ENCODE data around the gene CATSPERD. TPM values are rescaled to one million over a fixed set of nuclear protein-coding genes. Genes with fewer than 3 reads are reported as not detected.

CATSPERD gene
- total RNA-seq, 1 experiment from 2014 or later = not detected

DNA sequence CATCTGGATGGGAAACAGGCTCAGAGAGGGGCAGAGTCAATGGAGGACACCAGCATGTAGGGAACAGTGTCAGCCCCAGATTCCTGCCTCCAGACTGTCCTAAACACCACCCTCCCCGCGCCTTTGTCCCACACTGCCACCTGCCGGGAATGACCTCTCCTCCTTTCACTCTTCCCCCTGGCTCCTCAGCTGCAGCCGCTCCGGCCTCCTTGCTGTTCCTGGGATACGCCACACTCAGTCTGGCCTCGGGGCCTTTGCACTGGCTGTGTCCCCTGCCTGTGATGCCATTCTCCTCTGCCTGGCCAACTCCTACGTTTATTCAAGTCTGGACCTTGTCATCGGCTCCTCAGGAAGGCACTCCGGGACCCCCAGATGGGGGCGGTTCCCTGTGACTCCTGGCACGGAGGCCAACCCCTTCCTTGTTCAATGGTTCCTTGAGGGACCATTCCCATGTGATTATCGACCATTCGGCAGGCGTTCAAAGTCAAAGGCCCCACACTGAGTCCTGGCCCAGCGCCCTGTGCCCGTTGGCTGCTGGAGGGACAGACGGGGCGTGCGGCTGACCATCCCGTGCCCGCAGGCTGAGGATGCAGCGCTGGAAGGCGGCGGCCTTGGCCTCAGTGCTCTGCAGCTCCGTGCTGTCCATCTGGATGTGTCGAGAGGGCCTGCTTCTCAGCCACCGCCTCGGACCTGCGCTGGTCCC, 103.3 kb downstream of the CATSPERD start:
- no peak overlapping the region for H3K27ac ChIP-seq (ENCODE audit: low read length)
- H2AFZ ChIP-seq (ENCODE audit: low read length) = no peak overlapping the region
- no peaks in the 10 kb centered on the region for H3K9me3 ChIP-seq (ENCODE audit: low read length)
- H3K9me2 ChIP-seq (replicated peaks; ENCODE audit: low read length) = no peaks in the 10 kb centered on the region
- peak; percentile 65 for DNase-seq
- ChIA-PET CTCF (interaction anchor here (0.5 to 2.2 kb wide), 2 partner anchors 20 to 78 kb away, joined by 7 to 16 read pairs; no protein-coding TSS in a partner anchor), POLR2A (ENCODE audit: unreplicated experiment) (interaction anchor here (0.7 kb wide), 1 partner anchor 19 kb away, joined by 3 read pairs; no protein-coding TSS in a partner anchor)
- H3K27me3 ChIP-seq (ENCODE audit: low read length) = no peaks in the 10 kb centered on the region
- no peak overlapping the region for H3K4me3 ChIP-seq (ENCODE audit: low read length)
- peak; percentile 62 for ATAC-seq
- no peak overlapping the region for H3K9ac ChIP-seq (ENCODE audit: low read length)
- peaks cover 14% of the 10 kb centered on the region; the same call in 1 of the 2 replicates for H3K4me1 ChIP-seq (ENCODE audit: insufficient read depth, low read length)
- intact Hi-C loops (cut with micrococcal nuclease) = loop anchor here (5.0 kb wide), 1 partner anchor 69 kb away; no protein-coding TSS in a partner anchor
- H3K36me3 ChIP-seq (ENCODE audit: low read depth, low read length) = no peaks in the 10 kb centered on the region
- H3F3A ChIP-seq (ENCODE audit: low read length, unreplicated experiment) = no peaks in the 10 kb centered on the region
- no TSS peak for BruUV-seq (replicated peaks)
- H3K4me2 ChIP-seq (ENCODE audit: low read length) = no peak overlapping the region
- H3K79me2 ChIP-seq (ENCODE audit: low read length) = no peaks in the 10 kb centered on the region
- TF ChIP-seq EZH2 (IDR thresholded peaks at IDR 0.05; ENCODE audit: low read length, unreplicated experiment) = no peak
- TF ChIP-seq EZH2phosphoT487 (IDR thresholded peaks at IDR 0.05; ENCODE audit: borderline replicate concordance, low read length) = no peak
- TF ChIP-seq, protein P1, sequence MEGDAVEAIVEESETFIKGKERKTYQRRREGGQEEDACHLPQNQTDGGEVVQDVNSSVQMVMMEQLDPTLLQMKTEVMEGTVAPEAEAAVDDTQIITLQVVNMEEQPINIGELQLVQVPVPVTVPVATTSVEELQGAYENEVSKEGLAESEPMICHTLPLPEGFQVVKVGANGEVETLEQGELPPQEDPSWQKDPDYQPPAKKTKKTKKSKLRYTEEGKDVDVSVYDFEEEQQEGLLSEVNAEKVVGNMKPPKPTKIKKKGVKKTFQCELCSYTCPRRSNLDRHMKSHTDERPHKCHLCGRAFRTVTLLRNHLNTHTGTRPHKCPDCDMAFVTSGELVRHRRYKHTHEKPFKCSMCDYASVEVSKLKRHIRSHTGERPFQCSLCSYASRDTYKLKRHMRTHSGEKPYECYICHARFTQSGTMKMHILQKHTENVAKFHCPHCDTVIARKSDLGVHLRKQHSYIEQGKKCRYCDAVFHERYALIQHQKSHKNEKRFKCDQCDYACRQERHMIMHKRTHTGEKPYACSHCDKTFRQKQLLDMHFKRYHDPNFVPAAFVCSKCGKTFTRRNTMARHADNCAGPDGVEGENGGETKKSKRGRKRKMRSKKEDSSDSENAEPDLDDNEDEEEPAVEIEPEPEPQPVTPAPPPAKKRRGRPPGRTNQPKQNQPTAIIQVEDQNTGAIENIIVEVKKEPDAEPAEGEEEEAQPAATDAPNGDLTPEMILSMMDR (conservative IDR thresholded peaks at IDR 0.05; ENCODE audit: low read depth, low read length) = peak; percentile 69
- H4K20me1 ChIP-seq (ENCODE audit: low read length) = no peaks in the 10 kb centered on the region

DNA sequence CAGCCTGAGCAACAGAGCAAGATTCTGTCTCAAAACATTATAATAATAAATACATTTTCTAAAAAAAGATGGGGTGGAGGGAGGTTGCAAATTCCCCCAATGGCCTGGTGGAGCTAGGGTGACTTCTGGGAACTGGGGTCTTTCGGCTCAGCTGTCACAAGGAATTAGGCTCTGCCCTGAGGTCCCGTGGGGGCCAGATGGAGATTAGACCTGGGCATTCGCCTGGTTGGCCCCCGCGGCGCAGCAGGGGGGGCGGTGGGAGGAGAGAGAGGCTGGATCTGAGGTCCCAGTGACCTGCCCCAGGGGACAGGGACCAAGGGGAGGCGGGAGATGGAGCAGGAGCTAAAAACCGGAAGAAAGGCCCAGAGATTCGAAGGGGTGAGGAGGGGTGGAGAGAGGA, 104.3 kb downstream of the CATSPERD start:
- peaks cover 14% of the 10 kb centered on the region; the same call in 1 of the 2 replicates for H3K4me1 ChIP-seq (ENCODE audit: insufficient read depth, low read length)
- no peak overlapping the region for H3K4me3 ChIP-seq (ENCODE audit: low read length)
- no peak for ATAC-seq
- BruUV-seq (replicated peaks) = no TSS peak
- H2AFZ ChIP-seq (ENCODE audit: low read length) = no peak overlapping the region
- H3K9me3 ChIP-seq (ENCODE audit: low read length) = no peaks in the 10 kb centered on the region
- H3K9me2 ChIP-seq (replicated peaks; ENCODE audit: low read length) = no peaks in the 10 kb centered on the region
- H3K27ac ChIP-seq (ENCODE audit: low read length) = no peak overlapping the region
- DNase-seq = no peak
- POLR2A ChIA-PET (ENCODE audit: unreplicated experiment) = no interaction called here
- no peaks in the 10 kb centered on the region for H4K20me1 ChIP-seq (ENCODE audit: low read length)
- CTCF ChIA-PET = no interaction called here
- H3K36me3 ChIP-seq (ENCODE audit: low read depth, low read length) = no peaks in the 10 kb centered on the region
- H3K9ac ChIP-seq (ENCODE audit: low read length) = no peak overlapping the region
- H3K4me2 ChIP-seq (ENCODE audit: low read length) = no peak overlapping the region
- TF ChIP-seq, protein P1 (conservative IDR thresholded peaks at IDR 0.05; ENCODE audit: low read depth, low read length) = no peak
- TF ChIP-seq EZH2 (IDR thresholded peaks at IDR 0.05; ENCODE audit: low read length, unreplicated experiment) (no peak), EZH2phosphoT487 (IDR thresholded peaks at IDR 0.05; ENCODE audit: borderline replicate concordance, low read length) (no peak)
- H3K27me3 ChIP-seq (ENCODE audit: low read length) = no peaks in the 10 kb centered on the region
- no peaks in the 10 kb centered on the region for H3F3A ChIP-seq (ENCODE audit: low read length, unreplicated experiment)
- intact Hi-C loops (cut with micrococcal nuclease) = loop anchor here (5.0 kb wide), 1 partner anchor 68 kb away; no protein-coding TSS in a partner anchor
- H3K79me2 ChIP-seq (ENCODE audit: low read length) = no peaks in the 10 kb centered on the region

DNA sequence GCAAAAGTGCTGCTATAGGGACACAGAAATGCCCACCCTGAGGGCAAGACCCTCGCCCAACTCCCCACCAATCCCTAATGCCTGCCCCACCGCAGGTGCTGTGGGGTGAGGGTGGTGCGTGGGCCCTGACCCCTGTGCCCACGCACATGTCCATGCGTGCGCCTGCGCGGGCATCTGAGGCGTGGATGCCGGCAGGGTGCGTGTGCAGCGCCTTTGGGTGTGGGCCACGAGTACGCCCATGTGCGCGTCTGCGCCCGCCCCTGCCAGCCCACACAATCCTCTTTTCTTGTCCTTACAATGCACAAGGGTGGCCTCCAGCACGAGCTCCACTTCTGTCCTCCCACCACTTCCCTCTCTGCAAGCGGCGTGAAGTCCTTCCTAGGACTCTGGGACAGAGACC, 104.7 kb downstream of the CATSPERD start:
- no peak for TF ChIP-seq EZH2phosphoT487 (IDR thresholded peaks at IDR 0.05; ENCODE audit: borderline replicate concordance, low read length)
- TF ChIP-seq, protein P1 (conservative IDR thresholded peaks at IDR 0.05; ENCODE audit: low read depth, low read length) = no peak
- no peak for TF ChIP-seq EZH2 (IDR thresholded peaks at IDR 0.05; ENCODE audit: low read length, unreplicated experiment)
- ChIA-PET POLR2A (ENCODE audit: unreplicated experiment) (no interaction called here), CTCF (no interaction called here)
- Histone ChIP-seq H2AFZ (ENCODE audit: low read length) (no peak overlapping the region), H3K9me2 (replicated peaks; ENCODE audit: low read length) (no peaks in the 10 kb centered on the region), H3K27me3 (ENCODE audit: low read length) (no peaks in the 10 kb centered on the region), H3K9ac (ENCODE audit: low read length) (no peak overlapping the region), H3K4me1 (ENCODE audit: insufficient read depth, low read length) (peaks cover 14% of the 10 kb centered on the region; the same call in 1 of the 2 replicates), H3K4me2 (ENCODE audit: low read length) (no peak overlapping the region), H3K4me3 (ENCODE audit: low read length) (no peak overlapping the region), H3K79me2 (ENCODE audit: low read length) (no peaks in the 10 kb centered on the region), H3K9me3 (ENCODE audit: low read length) (no peaks in the 10 kb centered on the region), H3K27ac (ENCODE audit: low read length) (no peak overlapping the region), H3F3A (ENCODE audit: low read length, unreplicated experiment) (no peaks in the 10 kb centered on the region), H3K36me3 (ENCODE audit: low read depth, low read length) (no peaks in the 10 kb centered on the region), H4K20me1 (ENCODE audit: low read length) (no peaks in the 10 kb centered on the region)
- BruUV-seq (replicated peaks) = no TSS peak
- ATAC-seq (no peak), DNase-seq (no peak)
- intact Hi-C loops (cut with micrococcal nuclease) = no loop called here
